B cell (primary cell): ENCODE results near the gene STAM.

Experiments used
- EZH2 ChIP-seq: IDR thresholded peaks from 2 replicates; pipeline ENCODE4 v1.6.1; 2012; ENCODE audit warnings: borderline replicate concordance, low read depth, mild to moderate bottlenecking, moderate library complexity, low read length; ENCODE audit not compliant: insufficient read depth, poor library complexity, severe bottlenecking
- TF ChIP-seq, protein P1 (sequence below): fragments of 200-600 bp; IDR thresholded peaks from one replicate; pipeline ENCODE4 v1.8.0; 2022; ENCODE audit warnings: antibody characterized with exemption, mild to moderate bottlenecking

DNA sequence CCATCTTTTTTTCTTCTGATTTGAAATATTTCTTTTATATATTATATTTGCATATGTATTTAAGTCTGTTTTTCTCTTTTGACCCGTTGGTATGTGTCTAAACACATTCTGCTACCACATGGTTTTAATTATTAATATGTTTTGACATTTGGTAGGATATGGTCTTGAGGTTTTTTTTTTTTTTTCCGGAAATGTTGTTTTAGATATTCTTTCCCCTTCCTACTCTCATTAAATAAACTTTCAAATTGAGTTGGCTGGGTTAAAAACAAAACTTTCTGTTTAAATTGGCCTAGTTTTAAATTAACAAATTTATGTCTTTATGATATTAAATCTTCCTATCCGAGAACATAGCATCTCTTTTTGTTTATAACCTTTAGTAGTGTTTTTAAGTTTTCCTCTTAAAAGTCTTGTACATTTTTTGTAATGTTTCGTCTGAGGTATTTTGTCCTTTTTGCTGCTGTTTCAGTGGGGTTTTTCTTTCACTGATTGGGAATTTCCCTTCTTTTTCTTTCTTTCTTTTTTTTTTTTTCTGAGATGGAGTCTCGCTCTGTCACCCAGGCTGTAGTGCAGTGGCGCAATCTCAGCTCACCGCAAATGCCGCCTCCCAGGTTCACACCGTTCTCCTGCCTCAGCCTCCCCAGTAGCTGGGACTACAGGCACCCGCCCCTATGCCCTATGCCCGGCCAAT is 25.4 kb downstream of the STAM start:
- no peak for TF ChIP-seq EZH2
- TF ChIP-seq, protein P1, sequence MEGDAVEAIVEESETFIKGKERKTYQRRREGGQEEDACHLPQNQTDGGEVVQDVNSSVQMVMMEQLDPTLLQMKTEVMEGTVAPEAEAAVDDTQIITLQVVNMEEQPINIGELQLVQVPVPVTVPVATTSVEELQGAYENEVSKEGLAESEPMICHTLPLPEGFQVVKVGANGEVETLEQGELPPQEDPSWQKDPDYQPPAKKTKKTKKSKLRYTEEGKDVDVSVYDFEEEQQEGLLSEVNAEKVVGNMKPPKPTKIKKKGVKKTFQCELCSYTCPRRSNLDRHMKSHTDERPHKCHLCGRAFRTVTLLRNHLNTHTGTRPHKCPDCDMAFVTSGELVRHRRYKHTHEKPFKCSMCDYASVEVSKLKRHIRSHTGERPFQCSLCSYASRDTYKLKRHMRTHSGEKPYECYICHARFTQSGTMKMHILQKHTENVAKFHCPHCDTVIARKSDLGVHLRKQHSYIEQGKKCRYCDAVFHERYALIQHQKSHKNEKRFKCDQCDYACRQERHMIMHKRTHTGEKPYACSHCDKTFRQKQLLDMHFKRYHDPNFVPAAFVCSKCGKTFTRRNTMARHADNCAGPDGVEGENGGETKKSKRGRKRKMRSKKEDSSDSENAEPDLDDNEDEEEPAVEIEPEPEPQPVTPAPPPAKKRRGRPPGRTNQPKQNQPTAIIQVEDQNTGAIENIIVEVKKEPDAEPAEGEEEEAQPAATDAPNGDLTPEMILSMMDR, result no peak
